ENCODE measurements around the gene MED17. TPM values are rescaled to one million over a fixed set of nuclear protein-coding genes. Genes with fewer than 3 reads are reported as not detected.

MED17 gene
- total RNA-seq: 30.8 TPM
- long read RNA-seq, full-length matches to known transcripts: 24 of 27 reads
- long read RNA-seq, partial matches to known transcripts: 1 of 27 reads
- long read RNA-seq, other reads (novel, unspliced or antisense): 2 of 27 reads

GRCh38 chr11:93784145-93784934 is at the start of gene MED17:
TSS of gene MED17 (plus strand) at chr11:93784282. CDS start at chr11:93784514, 232 bp downstream.
- Histone ChIP-seq H3K27ac (peak within 1 kb of the TSS; percentile 93), H3K9me3 (no peaks in the 10 kb centered on the region), H3K27me3 (ENCODE audit: low read depth) (no peaks in the 10 kb centered on the region), H3K4me3 (peak within 1 kb of the TSS; percentile 95), H3K36me3 (peaks cover 14% of the 10 kb centered on the region), H3K4me1 (peaks cover 33% of the 10 kb centered on the region)
- peak; percentile 94 for DNase-seq
- intact Hi-C loops (cut with DNase I): no loop called here
- peak; percentile 100 for ATAC-seq
- TF ChIP-seq CTCF (IDR thresholded peaks at IDR 0.05): peak; percentile 35

- TF ChIP-seq CTCF (IDR thresholded peaks at IDR 0.05): no peak
- no peak for ATAC-seq
- intact Hi-C loops (cut with DNase I): no loop called here
- H3K27ac ChIP-seq: no peak overlapping the region
- peaks cover 40% of the 10 kb centered on the region for H3K4me1 ChIP-seq
- peaks cover 98% of the 10 kb centered on the region for H3K36me3 ChIP-seq
- H3K27me3 ChIP-seq (ENCODE audit: low read depth): no peaks in the 10 kb centered on the region
- no peak overlapping the region for H3K4me3 ChIP-seq
- no peaks in the 10 kb centered on the region for H3K9me3 ChIP-seq
- no peak for DNase-seq
These were observed 49.5 kb upstream of the MED17 start for GRCh38 chr11:93734427-93735222.

- DNase-seq (no peak), ATAC-seq (no peak)
- no peak overlapping the region for H3K4me3 ChIP-seq
- peaks cover 49% of the 10 kb centered on the region for H3K4me1 ChIP-seq
- intact Hi-C loops (cut with DNase I): no loop called here
- no peak for TF ChIP-seq CTCF (IDR thresholded peaks at IDR 0.05)
- H3K36me3 ChIP-seq: peaks cover 88% of the 10 kb centered on the region
- no peak overlapping the region for H3K27ac ChIP-seq
- no peaks in the 10 kb centered on the region for H3K27me3 ChIP-seq (ENCODE audit: low read depth)
- no peaks in the 10 kb centered on the region for H3K9me3 ChIP-seq
These were observed 48.5 kb upstream of the MED17 start for GRCh38 chr11:93735627-93736026.

- no peak for ATAC-seq
- intact Hi-C loops (cut with DNase I): no loop called here
These were observed 48.0 kb upstream of the MED17 start for GRCh38 chr11:93736129-93736528.

More at GRCh38 chr11:93736129-93736528, 48.0 kb upstream of the MED17 start:
- no peak overlapping the region for H3K27ac ChIP-seq
- H3K9me3 ChIP-seq: no peaks in the 10 kb centered on the region
- H3K27me3 ChIP-seq (ENCODE audit: low read depth): no peaks in the 10 kb centered on the region
- H3K4me1 ChIP-seq: peaks cover 49% of the 10 kb centered on the region
- peaks cover 83% of the 10 kb centered on the region for H3K36me3 ChIP-seq
- DNase-seq: no peak
- TF ChIP-seq CTCF (IDR thresholded peaks at IDR 0.05): no peak
- H3K4me3 ChIP-seq: no peak overlapping the region

Measured in lower lobe of right lung (tissue), 2 donors.